ENCODE results near the gene RASGRP3. TPM values are rescaled to one million over a fixed set of nuclear protein-coding genes. Genes with fewer than 3 reads are reported as not detected.

Gene RASGRP3
- total RNA-seq, 4 donors from 2014 or later, result 2.6 to 42.7 (median 8.6) TPM

DNA sequence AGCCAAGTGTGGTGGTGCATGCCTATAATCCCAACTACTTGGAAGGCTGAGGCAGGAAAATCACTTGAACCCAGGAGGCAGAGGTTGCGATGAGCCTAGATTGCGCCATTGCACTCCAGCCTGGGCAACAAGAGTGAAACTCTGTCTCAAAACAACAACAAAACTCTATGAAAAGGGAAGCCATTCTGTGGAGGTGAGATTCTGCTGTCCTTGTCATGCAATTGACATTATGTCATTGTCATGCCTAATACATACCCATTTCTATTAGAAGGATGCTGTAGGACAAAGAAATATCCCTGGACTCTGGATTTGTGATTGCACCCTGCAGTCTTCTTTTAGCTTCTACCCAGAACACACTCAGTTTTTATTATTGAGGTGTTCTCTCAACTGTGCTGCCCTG lies 8.6 kb downstream of the RASGRP3 start:
- H3K27me3 ChIP-seq, result no peaks in the 10 kb centered on the region
- no peaks in the 10 kb centered on the region for H3K9me3 ChIP-seq
- TF ChIP-seq, protein P1, sequence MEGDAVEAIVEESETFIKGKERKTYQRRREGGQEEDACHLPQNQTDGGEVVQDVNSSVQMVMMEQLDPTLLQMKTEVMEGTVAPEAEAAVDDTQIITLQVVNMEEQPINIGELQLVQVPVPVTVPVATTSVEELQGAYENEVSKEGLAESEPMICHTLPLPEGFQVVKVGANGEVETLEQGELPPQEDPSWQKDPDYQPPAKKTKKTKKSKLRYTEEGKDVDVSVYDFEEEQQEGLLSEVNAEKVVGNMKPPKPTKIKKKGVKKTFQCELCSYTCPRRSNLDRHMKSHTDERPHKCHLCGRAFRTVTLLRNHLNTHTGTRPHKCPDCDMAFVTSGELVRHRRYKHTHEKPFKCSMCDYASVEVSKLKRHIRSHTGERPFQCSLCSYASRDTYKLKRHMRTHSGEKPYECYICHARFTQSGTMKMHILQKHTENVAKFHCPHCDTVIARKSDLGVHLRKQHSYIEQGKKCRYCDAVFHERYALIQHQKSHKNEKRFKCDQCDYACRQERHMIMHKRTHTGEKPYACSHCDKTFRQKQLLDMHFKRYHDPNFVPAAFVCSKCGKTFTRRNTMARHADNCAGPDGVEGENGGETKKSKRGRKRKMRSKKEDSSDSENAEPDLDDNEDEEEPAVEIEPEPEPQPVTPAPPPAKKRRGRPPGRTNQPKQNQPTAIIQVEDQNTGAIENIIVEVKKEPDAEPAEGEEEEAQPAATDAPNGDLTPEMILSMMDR (IDR thresholded peaks at IDR 0.05), result no peak
- TF ChIP-seq POLR2A (IDR thresholded peaks at IDR 0.05), result no peak
- intact Hi-C loops (cut with DNase I; ENCODE audit: low total_unique reads), result no loop called here
- H3K4me1 ChIP-seq, result peaks cover 0 to 5% of the 10 kb centered on the region in 2 donors
- H3K36me3 ChIP-seq, result no peaks in the 10 kb centered on the region
- H3K27ac ChIP-seq, result no peak overlapping the region
- DNase-seq, result no peak
- no peak overlapping the region for H3K4me3 ChIP-seq

DNA sequence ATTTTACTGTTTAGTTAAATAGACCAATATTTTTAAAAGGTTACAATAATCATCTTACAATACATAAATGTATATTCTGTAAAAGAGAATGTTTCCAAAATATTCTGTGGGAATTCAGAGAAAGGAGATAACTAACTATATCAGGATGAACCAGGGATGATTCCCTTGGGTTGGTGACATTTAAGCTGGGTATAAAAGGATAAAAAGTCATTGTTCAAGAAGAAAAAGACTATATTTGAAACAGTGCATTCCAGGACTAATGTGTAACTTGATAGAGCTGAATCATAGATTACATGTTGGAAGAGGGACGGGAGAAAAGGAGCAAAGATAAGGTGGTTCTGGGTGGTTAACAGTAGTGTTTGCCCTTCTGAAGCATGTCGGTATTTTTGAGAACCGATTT lies 10.1 kb downstream of the RASGRP3 start:
- H3K4me3 ChIP-seq, result no peak overlapping the region
- no peak overlapping the region for H3K27ac ChIP-seq
- TF ChIP-seq, protein P1 (IDR thresholded peaks at IDR 0.05), result no peak
- TF ChIP-seq POLR2A (IDR thresholded peaks at IDR 0.05), result no peak
- peaks cover 0 to 5% of the 10 kb centered on the region in 2 donors for H3K4me1 ChIP-seq
- H3K9me3 ChIP-seq, result no peaks in the 10 kb centered on the region
- H3K27me3 ChIP-seq, result no peaks in the 10 kb centered on the region
- DNase-seq, result no peak
- intact Hi-C loops (cut with DNase I; ENCODE audit: low total_unique reads), result no loop called here
- H3K36me3 ChIP-seq, result no peaks in the 10 kb centered on the region

DNA sequence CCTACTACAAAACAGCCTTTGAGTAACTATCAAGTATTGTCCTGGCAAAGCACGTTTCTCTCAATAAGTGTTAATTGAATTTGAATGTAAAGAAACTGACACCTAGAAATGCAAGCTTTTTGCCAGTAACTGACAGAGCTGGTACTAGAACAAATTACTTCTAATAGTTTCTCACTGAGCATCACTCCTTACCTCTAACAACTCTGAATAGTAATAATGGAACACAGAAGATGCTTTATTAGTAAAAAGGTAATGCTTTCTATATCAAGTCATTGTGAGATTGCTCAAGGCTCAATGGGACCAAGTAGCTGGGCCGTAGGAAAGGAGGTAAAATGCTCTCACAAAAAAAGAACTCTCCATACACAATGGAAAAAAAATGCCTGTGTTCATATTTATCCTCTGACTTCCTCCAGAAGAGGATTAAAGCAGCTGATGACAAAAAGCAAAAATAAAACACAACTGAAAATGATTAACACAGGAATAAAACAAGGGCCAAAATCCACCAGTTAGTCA lies 11.8 kb downstream of the RASGRP3 start:
- Histone ChIP-seq H3K36me3 (no peaks in the 10 kb centered on the region), H3K4me1 (peaks cover 0 to 5% of the 10 kb centered on the region in 2 donors), H3K27me3 (no peaks in the 10 kb centered on the region), H3K27ac (no peak overlapping the region), H3K4me3 (no peak overlapping the region), H3K9me3 (no peaks in the 10 kb centered on the region)
- DNase-seq, result no peak
- intact Hi-C loops (cut with DNase I; ENCODE audit: low total_unique reads), result no loop called here
- TF ChIP-seq, protein P1 (IDR thresholded peaks at IDR 0.05), result no peak
- TF ChIP-seq POLR2A (IDR thresholded peaks at IDR 0.05), result no peak

DNA sequence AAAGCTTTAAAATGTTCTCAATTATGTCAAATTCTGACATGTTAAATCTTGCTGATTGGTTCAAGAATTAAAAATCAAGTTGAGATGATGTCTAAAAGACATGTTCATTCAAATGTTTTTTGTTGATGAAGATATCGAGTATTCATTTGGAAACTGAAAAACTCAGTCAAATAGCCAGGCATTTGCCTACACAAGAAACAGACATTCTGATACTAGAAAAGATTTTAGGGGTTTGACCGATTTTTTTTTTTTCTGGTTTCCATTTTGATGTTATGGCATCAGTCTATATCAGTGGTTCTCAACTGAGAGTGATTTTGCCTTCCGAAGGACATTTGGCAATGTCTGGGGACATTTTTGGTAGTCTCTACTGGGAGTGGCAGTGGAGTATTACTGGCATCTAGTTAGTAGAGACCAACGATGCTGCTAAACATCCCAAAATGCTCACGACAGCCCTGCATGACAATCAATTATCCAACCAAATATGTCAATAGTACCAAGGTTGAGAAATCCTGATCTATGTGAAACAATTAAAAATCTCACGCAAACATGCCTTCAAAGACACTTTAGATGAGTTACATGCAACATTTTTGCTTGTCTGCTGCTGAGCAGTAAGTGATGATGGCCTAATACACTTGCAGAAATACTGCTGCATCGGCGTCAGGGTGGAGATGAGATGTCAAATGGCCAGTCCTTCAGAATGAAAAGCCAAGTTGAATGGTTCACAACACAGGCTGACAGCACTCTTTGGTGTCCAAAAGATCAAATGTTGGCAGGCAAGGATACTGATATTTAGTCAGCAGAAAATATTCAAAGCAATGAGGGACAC lies 12.5 kb downstream of the RASGRP3 start:
- no peaks in the 10 kb centered on the region for H3K9me3 ChIP-seq
- H3K27me3 ChIP-seq, result no peaks in the 10 kb centered on the region
- no peaks in the 10 kb centered on the region for H3K36me3 ChIP-seq
- no peak for TF ChIP-seq POLR2A (IDR thresholded peaks at IDR 0.05)
- TF ChIP-seq, protein P1 (IDR thresholded peaks at IDR 0.05), result no peak
- intact Hi-C loops (cut with DNase I; ENCODE audit: low total_unique reads), result no loop called here
- H3K4me3 ChIP-seq, result no peak overlapping the region
- H3K4me1 ChIP-seq, result peaks cover 0 to 5% of the 10 kb centered on the region in 2 donors
- no peak overlapping the region for H3K27ac ChIP-seq
- DNase-seq, result no peak

DNA sequence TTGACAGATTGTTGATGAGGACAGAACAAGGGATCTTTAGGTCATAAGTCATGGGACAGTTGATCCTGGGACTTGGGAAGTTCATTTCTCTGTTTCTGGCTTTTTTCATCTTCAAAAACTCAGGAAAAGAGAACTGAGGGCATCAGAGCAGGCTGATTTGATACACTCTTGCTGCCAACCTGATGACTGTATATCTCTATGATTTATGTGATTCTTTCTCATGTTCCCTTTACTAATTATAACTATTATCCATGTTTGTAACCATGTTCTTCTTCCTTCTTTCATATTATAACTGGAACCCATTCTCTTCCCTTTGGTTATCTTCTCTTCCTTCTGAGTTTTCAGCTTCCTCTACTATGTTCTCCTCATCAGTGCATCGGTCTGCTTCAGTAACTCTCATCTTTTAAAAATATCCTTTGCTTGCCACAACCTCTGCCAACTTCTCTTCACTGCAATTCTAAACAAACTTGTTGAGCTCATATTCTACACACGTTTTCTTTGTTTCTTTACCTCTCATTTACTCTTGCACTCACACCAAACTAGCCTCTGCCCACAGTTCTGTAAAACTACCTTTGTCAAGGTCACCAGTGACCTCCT lies 13.5 kb downstream of the RASGRP3 start:
- TF ChIP-seq POLR2A (IDR thresholded peaks at IDR 0.05), result no peak
- TF ChIP-seq, protein P1 (IDR thresholded peaks at IDR 0.05), result no peak
- Histone ChIP-seq H3K27ac (no peak overlapping the region), H3K27me3 (no peaks in the 10 kb centered on the region), H3K4me3 (no peak overlapping the region), H3K9me3 (no peaks in the 10 kb centered on the region), H3K36me3 (no peaks in the 10 kb centered on the region), H3K4me1 (no peaks in the 10 kb centered on the region)
- DNase-seq, result no peak
- intact Hi-C loops (cut with DNase I; ENCODE audit: low total_unique reads), result no loop called here

All from uterus (tissue), 4 donors.